ENCODE data around the gene GOLIM4. TPM values are rescaled to one million over a fixed set of nuclear protein-coding genes. Genes with fewer than 3 reads are reported as not detected.
"Not testable (repeated sequence)": the region's sequence is repeated elsewhere in the genome, so short reads cannot be mapped to it uniquely, and the experiment has no call there.

Gene GOLIM4
- 10 to 100 TPM in 3 of 4 donors, 1 to 10 TPM in 1; 9.1 to 29.6 (median 13.8) TPM for total RNA-seq

GRCh38 chr3:168095611-168096209 lies at the start of gene GOLIM4:
TSS of gene GOLIM4 (minus strand) at chr3:168095924. CDS start at chr3:168095285, 639 bp downstream.
- intact Hi-C loops (cut with DNase I): no loop called here
- peaks cover 6 to 50% (median 24%) of the 10 kb centered on the region in 3 donors for H3K4me1 ChIP-seq
- peak; percentile 84 for DNase-seq
- no peaks in the 10 kb centered on the region for H3K27me3 ChIP-seq
- H3K27ac ChIP-seq: peak within 1 kb of the TSS; percentile 90 to 95 (median 93)
- no peaks in the 10 kb centered on the region for H3K36me3 ChIP-seq
- 0% methylated on average over 14 of the region's 52 CpGs; no CpG with 5 or more reads in 1 of the 2 donors for whole genome bisulfite sequencing, 2 donors
- H3K9me3 ChIP-seq: no peaks in the 10 kb centered on the region
- peak in 3 of 4 donors; percentile 23 to 83 (median 65) for TF ChIP-seq POLR2A (IDR thresholded peaks at IDR 0.05)
- no peak for TF ChIP-seq CTCF (IDR thresholded peaks at IDR 0.05)
- H3K4me3 ChIP-seq: peak within 1 kb of the TSS; percentile 72 to 78 (median 74)

- 72 to 75% methylated on average over 6 of the region's 6 CpGs for whole genome bisulfite sequencing, 2 donors
- Histone ChIP-seq H3K9me3 (no peaks in the 10 kb centered on the region), H3K27me3 (no peaks in the 10 kb centered on the region), H3K36me3 (no peaks in the 10 kb centered on the region), H3K27ac (no peak overlapping the region), H3K4me1 (peaks cover 0 to 10% (median 5%) of the 10 kb centered on the region in 3 donors), H3K4me3 (no peak overlapping the region)
- TF ChIP-seq POLR2A (IDR thresholded peaks at IDR 0.05) (no peak), CTCF (IDR thresholded peaks at IDR 0.05) (no peak)
- no peak for DNase-seq
- intact Hi-C loops (cut with DNase I): no loop called here
Measured at GRCh38 chr3:168141405-168141998, 45.8 kb upstream of the GOLIM4 start.

GRCh38 chr3:168139947-168140346 lies 44.2 kb upstream of the GOLIM4 start:
- no peak for DNase-seq
- intact Hi-C loops (cut with DNase I): no loop called here
- no peaks in the 10 kb centered on the region for H3K36me3 ChIP-seq
- no peak overlapping the region for H3K4me3 ChIP-seq
- H3K4me1 ChIP-seq: peaks cover 0 to 10% (median 5%) of the 10 kb centered on the region in 3 donors
- no peak for TF ChIP-seq POLR2A (IDR thresholded peaks at IDR 0.05)
- TF ChIP-seq CTCF (IDR thresholded peaks at IDR 0.05): no peak
- no peak overlapping the region for H3K27ac ChIP-seq
- no peaks in the 10 kb centered on the region for H3K27me3 ChIP-seq
- H3K9me3 ChIP-seq: no peaks in the 10 kb centered on the region
- WGBS, 2 donors: 27 to 37% methylated on average over 3 of the region's 3 CpGs

GRCh38 chr3:168138421-168138820 lies 42.7 kb upstream of the GOLIM4 start:
- no peak overlapping the region for H3K4me3 ChIP-seq
- intact Hi-C loops (cut with DNase I): no loop called here
- no peak for DNase-seq
- no peaks in the 10 kb centered on the region for H3K36me3 ChIP-seq
- WGBS, 2 donors: 68 to 80% methylated on average over 5 of the region's 5 CpGs
- H3K27ac ChIP-seq: no peak overlapping the region
- H3K4me1 ChIP-seq: peaks cover 0 to 10% (median 5%) of the 10 kb centered on the region in 3 donors
- no peaks in the 10 kb centered on the region for H3K27me3 ChIP-seq
- H3K9me3 ChIP-seq: no peaks in the 10 kb centered on the region
- TF ChIP-seq CTCF (IDR thresholded peaks at IDR 0.05): no peak
- no peak for TF ChIP-seq POLR2A (IDR thresholded peaks at IDR 0.05)

GRCh38 chr3:168134931-168135330 lies 39.2 kb upstream of the GOLIM4 start:
- intact Hi-C loops (cut with DNase I): no loop called here
- WGBS, 2 donors: 56% methylated on average over 5 of the region's 5 CpGs
- DNase-seq: no peak
- Histone ChIP-seq H3K27ac (no peak overlapping the region), H3K4me1 (peaks cover 0 to 3% (median 0%) of the 10 kb centered on the region in 3 donors), H3K27me3 (no peaks in the 10 kb centered on the region), H3K9me3 (no peaks in the 10 kb centered on the region), H3K36me3 (no peaks in the 10 kb centered on the region), H3K4me3 (no peak overlapping the region)
- TF ChIP-seq POLR2A (IDR thresholded peaks at IDR 0.05): no peak
- TF ChIP-seq CTCF (IDR thresholded peaks at IDR 0.05): no peak

GRCh38 chr3:168130250-168130649 lies 34.5 kb upstream of the GOLIM4 start:
- H3K36me3 ChIP-seq; intact Hi-C loops (cut with DNase I); DNase-seq; H3K27ac ChIP-seq; H3K27me3 ChIP-seq; H3K9me3 ChIP-seq; H3K4me3 ChIP-seq; H3K4me1 ChIP-seq: not testable (repeated sequence)
- WGBS, 2 donors: 75 to 88% methylated on average over 3 of the region's 3 CpGs

GRCh38 chr3:168128463-168128862 lies 32.7 kb upstream of the GOLIM4 start:
- WGBS, 2 donors: 83 to 100% methylated on average over 1 to 4 of the region's 8 CpGs
- DNase-seq; H3K27me3 ChIP-seq; H3K9me3 ChIP-seq; H3K27ac ChIP-seq; H3K4me1 ChIP-seq; H3K4me3 ChIP-seq; intact Hi-C loops (cut with DNase I); H3K36me3 ChIP-seq: not testable (repeated sequence)

Data from esophagus squamous epithelium (tissue), 5 donors.